Gastrocnemius medialis (tissue), 4 donors: ENCODE data around the gene CFHR2.

Source experiments
- POLR2A ChIP-seq, 2 donors: fragments of 450-650 bp; IDR thresholded peaks; one replicate each; pipeline ENCODE4 v1.6.1; 2017; ENCODE audit warnings: antibody characterized with exemption in 2 of 2, mild to moderate bottlenecking in 2 of 2, moderate library complexity in 2 of 2
- TF ChIP-seq, protein P1 (sequence below), 5 experiments: fragments of 450-650 bp in 3 of 5; fragments of 200-600 bp in 2 of 5; sonication (generic) in 2 of 5; IDR thresholded peaks in 4 of 5; conservative IDR thresholded peaks in 1 of 5; 1 replicate in 4 of 5; 2 replicates in 1 of 5; pipeline ENCODE4 v1.5.1; 2016 to 2019; ENCODE audit warnings: antibody characterized with exemption in 5 of 5, mild to moderate bottlenecking in 3 of 5, moderate library complexity in 3 of 5

DNA sequence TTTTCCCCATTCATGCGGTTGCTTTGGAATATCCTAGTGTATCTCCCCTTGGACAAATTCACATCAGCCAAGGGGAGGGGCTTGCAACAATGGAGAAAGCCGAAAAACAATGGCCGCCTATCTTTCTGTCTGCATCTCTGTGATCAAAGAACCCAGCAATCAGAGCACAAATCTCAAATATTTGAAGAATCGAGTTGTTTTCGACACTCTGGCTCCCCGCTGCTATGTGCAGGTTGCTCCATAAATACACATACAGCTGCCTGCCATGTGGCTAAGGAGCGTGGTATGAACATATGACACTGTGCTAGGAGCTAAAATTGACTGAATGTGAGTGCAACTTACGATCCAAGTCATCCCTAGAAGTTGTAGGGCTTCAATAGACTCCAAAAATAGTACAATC, 47.2 kb upstream of the CFHR2 start:
- TF ChIP-seq, protein P1, sequence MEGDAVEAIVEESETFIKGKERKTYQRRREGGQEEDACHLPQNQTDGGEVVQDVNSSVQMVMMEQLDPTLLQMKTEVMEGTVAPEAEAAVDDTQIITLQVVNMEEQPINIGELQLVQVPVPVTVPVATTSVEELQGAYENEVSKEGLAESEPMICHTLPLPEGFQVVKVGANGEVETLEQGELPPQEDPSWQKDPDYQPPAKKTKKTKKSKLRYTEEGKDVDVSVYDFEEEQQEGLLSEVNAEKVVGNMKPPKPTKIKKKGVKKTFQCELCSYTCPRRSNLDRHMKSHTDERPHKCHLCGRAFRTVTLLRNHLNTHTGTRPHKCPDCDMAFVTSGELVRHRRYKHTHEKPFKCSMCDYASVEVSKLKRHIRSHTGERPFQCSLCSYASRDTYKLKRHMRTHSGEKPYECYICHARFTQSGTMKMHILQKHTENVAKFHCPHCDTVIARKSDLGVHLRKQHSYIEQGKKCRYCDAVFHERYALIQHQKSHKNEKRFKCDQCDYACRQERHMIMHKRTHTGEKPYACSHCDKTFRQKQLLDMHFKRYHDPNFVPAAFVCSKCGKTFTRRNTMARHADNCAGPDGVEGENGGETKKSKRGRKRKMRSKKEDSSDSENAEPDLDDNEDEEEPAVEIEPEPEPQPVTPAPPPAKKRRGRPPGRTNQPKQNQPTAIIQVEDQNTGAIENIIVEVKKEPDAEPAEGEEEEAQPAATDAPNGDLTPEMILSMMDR (IDR thresholded peaks at IDR 0.05 in 4 of 5, conservative IDR thresholded peaks at IDR 0.05 in 1 of 5) = no peak
- no peak for TF ChIP-seq POLR2A (IDR thresholded peaks at IDR 0.05)
